ENCODE results near the gene CABP4.

The CABP4 gene

DNA sequence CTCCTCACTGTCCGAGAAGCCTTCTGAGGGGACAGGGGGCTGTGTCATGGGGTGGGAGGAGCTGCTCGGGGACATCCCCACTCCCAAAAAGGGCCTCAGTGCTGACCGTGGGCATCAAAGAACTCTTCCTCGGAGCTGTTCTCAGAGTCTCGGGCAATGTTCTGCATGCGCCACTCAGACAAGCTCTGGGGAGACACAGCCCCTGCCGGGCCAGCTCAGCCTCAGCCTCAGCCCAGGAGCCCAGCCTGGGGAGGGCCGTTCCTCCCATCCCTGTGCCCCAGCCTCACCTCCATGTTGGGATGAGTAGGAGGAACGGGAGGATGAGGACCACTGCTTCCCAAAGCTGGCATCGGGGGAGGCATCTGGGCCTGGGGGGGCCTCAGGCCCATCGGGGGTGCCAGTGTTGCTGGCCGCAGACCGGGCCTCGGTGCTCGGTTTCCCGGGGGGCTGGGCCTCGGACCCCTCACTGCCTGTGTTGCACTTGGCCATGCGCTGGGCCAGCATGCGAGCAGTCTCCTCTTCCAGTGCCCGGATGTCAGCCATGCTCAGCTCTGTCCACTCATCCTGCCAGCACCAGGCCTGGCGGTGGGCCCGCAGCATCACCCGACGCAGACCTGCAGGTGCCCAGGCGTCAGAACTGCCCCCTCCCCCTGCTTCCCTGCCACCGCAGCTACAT is 44.8 kb downstream of the CABP4 start:
- no peak for DNase-seq

DNA sequence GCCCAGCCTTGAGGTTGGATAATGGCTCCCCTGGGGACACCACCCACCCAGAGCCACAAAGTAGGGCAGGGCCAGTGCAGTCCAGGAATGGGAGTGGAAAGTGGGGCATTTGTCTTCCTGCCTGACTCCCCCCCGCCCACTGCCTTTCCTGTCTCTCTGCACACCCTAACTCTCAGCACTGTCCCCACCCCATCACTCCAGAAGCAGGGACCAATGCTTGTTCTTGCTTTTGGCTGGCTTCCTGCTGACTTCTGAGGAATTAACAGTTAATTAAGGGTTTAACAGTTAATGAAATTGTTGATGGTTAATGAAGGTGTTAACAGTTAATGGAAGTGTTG is 45.3 kb downstream of the CABP4 start:
- DNase-seq, result no peak

DNA sequence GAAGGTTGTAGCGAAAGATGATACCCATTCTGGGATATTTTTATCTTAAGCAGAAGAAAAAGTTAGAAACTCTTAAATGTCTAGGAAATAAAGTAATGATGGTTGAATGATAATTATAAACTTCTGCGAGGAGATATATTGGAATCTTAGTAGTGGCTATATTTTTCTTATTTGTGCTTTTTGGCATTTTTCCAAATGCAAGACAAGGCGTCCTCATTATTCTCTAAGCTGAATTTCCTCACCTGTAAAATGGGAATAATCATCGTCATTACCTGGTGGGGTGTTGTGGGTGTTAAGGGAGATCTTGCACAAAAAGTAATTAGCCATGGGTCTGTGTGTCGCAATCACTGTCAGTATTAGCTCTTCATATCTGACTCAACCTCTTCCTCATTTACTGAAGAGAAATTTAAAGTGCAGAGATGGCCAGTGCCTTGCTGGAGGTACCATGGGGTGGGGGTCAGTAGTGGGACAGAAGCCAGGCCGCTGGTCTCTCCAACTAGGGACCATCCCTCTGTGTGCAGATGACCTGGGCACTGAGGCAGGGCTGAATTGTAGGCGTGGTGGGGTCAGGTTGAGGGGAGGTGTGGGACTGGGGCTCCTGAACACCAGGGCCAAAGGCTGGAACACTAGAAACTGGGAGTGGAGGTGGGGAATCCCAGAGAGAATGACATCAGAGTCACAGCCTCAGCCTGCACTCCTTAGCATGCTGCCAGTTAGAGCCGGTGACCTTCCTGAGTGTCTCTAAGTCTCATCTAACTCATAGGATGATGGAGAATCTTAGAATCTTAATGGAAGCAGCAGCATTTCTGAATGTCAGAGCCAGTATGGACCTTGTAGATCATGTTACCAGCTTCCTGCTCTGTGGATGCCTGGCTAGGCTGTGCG is 45.9 kb downstream of the CABP4 start:
- DNase-seq, result no peak

DNA sequence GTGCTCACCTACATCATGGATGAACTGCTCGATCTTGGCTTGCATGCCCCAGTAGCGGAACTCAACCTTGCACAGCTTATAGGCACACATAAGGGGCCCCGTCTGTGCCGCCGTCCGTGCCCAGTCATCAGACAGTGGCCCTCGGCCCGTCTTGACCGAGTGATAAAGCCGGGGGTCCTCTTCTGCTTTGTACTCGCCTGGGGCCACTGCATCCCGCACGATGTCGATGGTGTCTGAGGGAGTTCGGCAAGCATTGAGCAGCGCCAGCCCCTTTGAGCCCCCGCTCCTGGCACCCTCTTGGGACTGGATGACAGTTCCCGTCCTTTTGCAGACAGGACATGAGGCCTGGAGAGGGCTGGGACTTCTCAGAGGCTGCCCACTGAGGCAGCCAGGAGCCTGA is 46.7 kb downstream of the CABP4 start:
- no peak for DNase-seq

DNA sequence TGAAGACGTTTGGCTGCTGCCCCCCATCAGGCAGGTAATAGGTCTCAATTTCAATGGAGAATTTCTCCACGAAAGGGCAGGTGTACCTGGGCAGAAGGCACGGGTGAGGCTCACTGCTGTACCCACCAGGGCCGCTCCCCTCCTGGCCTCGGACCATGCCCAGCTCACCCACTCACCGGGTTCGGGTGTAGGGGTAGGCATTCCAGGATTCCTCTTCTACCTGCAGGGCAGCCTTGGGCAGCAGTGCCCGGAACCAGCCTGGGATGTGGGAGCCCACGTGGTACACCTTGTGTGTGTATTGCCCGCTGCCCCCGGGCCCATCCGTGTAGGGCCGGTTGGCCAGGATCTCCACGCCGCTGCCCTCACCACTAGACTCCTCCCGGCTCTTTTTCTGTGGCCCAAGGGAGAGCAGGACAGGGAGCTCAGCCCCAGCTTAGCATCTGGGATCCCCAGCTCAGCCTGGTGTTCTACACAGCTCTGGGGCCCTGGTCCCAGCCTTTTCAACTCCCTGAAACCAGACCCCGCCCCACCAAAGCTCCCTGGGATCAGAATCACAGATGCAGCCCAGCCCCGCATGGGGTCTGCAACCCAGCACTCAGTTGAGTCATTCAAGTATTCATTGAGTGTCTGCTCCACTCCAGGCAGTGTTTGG is 47.3 kb downstream of the CABP4 start:
- no peak for DNase-seq

DNA sequence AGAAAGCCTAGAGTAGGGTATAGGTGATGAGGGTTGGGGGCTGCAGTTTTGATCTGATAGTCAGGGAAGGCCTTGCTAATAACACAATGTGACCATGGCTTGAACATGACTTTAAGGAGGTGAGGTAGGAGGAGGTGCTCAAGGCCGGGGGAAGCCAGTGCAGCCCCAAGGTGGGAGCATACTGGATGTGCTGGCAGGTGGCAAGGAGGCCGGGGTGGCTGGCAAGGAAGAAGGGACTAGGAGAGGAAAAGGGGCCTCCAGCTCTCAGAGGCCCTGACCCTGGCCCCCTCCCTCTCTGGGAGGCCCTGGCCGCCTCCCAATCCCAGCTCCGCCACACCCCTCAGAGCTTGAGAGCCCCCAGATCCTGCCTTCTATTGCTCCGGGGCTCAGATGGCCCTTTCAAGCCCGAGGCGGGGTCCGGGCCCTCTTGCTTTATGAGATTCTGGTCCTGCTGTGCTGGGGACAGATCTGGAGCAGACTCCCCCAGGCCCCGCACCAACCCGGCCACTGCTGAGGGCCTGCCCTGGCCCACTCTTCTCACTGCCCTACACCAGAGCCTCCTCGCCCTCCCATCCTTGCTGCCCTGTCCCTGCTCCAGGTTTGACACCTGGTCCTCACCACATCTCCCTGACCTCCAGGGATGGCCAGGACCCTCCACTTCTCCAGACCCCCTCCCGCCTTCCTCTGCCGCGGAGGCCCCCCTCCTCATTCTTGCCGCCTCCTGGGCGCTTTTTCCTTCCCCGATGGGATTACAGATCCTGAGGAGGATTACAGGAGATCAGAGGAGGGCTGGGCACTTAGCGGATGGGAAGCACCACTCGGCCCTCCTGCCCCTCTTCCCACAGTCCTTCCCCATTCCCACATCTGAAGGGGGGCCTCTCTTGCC is 48.2 kb downstream of the CABP4 start:
- no peak for DNase-seq

DNA sequence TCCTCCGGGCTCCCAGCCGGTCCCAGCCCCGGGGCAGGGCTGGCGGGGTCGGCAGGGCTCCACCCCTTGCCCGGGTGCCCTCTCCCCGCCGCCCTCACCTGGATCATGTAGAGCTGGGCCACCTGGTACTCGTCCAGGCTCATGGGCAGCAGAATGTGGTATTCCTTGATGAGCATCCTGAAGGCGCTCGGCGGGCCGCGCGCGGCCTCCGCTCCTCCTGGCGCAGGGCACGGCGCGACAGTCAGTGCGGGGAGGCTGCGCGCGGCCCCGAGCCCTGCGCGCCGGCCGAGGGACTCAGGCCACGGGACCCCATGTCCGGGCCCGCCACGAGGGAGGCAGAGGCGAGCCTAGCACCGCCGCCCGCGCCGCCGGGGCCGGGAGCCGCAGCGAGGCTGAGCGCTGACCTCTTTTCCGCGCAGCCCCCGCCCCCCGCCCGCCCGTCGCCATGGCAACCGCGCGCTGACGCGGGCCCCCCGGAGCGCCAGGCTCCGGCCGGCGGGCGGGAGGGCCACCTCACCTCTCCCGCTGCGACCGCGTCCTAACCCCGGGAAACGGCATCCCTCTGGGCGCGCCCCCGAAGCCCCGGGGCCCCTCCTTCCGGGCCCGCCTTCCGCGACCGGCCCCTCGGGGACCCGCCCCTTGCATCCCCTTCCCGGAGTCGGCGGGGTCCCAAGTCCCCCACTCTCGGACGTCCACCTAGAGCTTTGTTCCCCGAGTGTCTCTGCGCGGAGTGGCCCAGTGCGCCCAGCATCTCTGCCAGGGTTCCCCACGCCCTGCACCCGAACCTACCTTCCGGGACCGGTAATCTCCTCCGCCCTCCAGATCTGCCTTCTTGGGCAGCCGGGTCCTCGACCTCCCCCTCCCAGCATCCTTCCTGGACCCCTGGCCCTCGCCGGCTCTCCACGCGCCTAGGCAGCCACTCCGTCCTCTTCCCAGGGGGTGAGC is 49.1 kb downstream of the CABP4 start:
- no peak for DNase-seq

DNA sequence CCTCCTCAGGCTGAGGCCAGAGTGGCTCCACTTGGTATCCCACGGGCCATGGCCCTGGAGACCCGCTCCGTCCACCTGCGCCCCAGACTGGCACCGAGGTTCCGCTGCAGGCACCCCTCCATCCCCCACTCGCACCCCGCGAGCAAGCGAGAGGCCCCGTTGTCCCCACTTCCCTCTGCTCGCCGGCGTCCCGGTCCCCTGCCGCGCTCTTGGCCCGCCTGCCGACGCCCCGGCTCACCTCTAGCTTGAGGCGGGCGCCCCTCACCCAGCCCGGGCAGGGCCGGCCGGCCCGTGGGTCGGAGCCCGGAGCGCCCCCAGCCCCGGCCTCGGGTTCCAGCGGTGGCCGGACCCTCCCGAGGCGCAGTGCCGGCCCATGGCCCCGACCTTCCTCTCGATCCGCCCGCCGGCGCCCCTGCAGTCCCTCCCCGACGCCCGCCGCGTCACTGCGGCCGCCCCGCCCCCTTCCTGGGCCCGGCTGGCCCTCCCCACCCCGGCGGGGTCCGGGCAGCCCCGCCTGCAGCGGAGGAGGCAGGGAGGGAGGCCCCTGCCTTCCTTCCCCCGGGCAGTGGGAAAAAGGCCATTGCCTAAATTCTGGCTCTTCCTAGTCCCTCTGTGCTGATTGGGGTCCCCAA is 49.9 kb downstream of the CABP4 start, which contains the start of gene PITPNM1:
Gene PITPNM1 (minus strand): TSS at position 414 of the 632 bp plus-strand sequence. CDS start 1,183 bp downstream, outside the sequence.
- peak; percentile 46 to 49 for DNase-seq

DNA sequence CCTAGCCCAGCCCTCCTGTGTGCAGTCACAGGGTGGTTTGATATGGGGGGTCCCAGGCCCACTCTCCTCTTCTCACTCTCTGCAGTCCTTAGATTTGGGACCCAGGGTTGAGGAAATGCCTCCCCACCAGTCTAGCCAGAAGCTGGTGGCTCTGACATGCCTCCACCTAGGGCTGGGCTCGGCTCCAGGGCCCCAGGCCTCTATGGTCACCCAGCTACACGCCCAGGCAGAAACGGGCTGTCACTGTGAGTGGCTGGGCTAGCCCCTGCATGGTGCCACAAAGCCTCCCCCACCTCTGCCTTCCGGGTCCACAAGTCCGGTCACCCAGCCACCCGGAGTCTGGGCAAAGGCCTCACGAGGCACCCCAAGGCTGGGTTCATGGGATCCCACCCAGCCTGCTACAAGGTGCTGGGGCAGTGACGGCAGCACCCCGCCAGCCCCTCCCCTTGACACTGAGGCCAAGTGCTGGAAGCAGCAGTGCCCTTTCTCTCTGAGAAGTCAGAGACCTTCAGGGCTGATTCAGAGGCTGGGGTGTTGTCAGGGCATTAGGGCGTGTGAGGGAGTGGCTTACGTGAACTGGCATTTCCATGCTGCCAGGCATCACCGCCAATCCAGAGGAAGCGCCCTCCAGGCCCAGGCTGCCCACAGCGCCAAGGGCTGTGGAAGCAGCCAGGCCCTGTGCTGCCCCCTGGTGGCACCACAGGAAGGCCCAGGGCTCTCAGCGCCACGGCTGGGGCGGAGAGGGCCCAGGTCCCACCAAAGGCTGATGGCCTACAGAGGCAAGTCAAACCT is 50.6 kb downstream of the CABP4 start:
- DNase-seq, result peak; percentile 87 to 89

DNA sequence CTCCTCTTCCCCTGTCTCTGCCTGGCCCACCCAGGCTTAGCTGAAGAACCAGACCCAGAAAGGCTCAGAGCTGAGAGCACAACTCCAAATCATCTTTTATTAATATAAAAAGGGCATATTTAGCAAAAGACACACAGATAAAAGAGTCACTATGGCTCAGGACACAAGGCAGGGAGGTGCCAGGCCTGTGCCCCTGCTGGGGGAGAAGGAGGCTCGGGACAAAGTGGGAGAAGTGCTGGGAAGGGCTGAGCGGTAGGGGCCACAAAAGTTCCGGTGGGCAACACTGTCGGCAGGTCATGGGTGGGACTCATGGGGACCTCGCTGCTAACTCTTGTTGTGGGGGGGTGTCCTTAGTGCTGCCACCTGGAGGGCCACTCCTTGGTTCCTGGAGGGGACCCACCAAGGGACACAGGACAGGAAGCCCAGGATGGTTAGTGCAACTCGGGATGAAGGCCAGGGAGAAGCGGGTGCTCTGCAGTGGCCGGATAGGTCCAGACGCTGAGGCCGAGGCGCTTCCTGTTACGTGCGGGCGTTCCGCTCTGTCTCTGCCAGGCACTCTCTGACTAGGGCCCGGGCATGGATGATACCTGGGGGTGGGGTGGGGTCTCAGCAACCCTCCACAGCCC is 51.4 kb downstream of the CABP4 start:
- DNase-seq, result no peak

DNA sequence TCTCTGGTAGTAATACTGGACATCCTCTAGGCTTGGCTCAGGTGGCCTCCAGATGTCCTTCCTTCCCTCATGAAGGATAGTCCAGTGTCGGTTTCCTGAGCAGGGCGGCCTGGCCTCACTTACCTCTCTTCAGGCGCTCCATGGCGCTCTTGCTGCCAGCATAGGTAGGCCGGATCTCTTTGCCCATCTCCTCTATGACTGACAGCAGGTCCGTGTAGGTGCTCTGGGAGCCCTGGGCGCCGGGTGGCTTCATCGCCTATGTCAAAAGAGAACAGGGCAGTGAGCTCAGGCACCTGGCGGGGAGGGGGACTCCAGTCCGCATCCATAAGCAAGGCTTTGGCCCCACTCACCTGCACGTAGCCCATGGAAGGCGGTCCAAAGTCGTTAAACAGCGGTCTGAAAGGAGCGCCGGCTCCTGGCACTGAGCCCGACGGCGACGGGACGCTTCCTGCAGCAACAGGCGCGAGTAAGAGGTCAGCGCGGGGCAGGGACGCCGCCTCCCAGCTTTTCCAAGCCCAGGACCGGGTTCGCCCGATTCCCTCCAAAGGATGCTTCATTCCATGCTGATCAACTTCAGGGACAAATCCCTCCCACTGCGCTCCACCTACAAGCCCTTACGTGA is 52.2 kb downstream of the CABP4 start:
- no peak for DNase-seq

DNA sequence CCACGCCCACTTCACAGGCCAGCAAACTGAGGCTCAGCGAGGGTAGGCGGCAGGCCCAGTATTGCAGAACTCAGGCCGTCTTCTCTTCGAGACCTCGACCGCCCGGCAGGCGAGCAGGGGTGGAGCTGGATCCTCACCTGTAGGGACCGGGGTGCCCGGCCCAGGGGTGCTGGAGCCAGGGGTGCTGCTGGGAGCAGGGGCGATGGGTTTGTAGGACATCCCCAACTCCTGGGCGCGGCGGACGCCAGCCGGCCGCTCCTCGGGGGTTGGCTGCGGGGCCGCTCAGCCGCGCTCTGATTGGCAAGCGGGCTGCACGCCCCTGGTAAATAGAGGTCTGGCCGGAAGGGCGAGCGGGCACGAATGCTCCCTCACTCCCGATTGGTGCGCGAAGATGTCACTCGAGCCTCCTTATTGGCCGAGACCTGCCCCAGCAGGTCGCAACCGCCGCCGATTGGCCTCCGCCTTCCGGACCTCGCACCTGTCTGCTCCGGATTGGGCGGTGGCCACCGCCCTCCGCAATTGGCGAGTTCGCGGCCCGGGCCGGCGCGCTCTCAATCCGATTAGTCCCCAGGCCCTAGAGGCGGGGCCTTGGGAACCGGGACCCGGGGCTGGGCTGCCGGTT is 52.8 kb downstream of the CABP4 start, which contains the start of gene CDK2AP2:
Gene CDK2AP2 (minus strand): TSS at position 299 of the 622 bp plus-strand sequence. CDS start 80 bp downstream, at position 219.
- DNase-seq, result peak; percentile 93 to 95

DNA sequence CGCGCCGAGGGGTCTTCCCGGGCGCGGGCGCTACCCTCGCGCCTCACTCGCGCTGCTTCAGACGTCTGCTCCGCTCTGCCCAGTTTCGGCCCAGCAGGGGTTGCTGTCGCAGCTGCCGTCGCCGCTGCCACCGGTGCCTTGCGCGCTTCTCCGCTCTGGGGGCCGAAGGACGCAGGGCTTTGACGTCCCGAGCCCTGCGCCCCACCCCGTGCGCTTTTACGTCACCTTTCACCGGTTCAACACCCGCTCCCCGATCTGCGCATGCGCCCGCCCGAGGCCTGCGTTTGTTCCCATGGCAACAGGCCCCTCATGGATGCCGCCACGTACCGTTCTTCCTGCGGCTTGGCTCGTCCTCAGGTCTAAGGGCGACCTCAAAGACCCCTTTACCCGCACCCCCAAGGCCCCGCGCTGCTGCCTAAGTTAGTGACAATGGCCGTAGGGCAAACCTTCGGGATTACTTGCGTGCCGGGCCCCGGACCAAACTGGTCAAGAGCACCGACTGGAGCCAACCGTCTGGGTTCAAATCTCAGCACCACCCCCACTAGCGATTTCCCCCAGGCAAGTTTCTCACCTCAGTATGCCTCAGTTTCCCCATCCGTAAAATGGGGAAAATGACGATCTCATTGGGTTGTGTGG is 53.5 kb downstream of the CABP4 start:
- peak; percentile 99 for DNase-seq

DNA sequence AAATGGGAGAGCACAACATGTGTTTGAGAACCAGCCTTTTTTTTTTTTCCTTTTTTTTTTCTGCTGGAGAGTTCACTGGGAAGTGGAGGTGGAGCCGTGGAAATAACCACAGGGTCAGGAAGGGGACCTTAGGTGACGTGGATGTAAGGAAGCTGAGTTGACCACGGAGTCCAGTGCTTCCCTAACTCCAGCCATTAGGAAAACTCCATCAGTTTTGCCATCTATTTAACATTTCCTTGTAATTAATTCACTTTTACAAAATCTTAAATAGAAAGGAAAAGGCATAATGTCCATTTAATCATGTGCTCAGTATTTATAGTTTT is 54.8 kb downstream of the CABP4 start:
- no peak for DNase-seq

Measured in activated CD4-positive, alpha-beta T cell treated with anti-CD3 and anti-CD28 coated beads, Interleukin-2, amount 50 U/mL, for 4 hours (primary cell).